IMR-90 (cell line): ENCODE results near the gene SIPA1L3. TPM values are rescaled to one million over a fixed set of nuclear protein-coding genes. Genes with fewer than 3 reads are reported as not detected.

ENCODE experiments used
- ATAC-seq: fragments of 200-7000 bp; cut with Tn5 transposase; 2 replicates; pipeline ENCODE4 v1.9.1; 2020; ENCODE audit warnings: low read depth, mild to moderate bottlenecking, moderate library complexity
- BruUV-seq: library from RNA; stranded (reverse); fragments of 400-500 nt; replicated peaks from 2 replicates; lab custom pipeline; 2021; lab: Mats Ljungman, UMichigan
- CTCF ChIA-PET: fragments of 300-600 bp; formaldehyde crosslinking; extraction: SDS; loops from one replicate; lab custom pipeline; 2021; ENCODE audit warnings: antibody characterized with exemption; lab: Yijun Ruan, JAX
- POLR2A ChIA-PET: fragments of 300-600 bp; sonication (Branson Sonifier 250); formaldehyde crosslinking; loops from one replicate; lab custom pipeline; 2022; ENCODE audit warnings: antibody characterized with exemption; ENCODE audit not compliant: unreplicated experiment; lab: Charles Lee
- DNase-seq: peaks from one replicate; pipeline ENCODE4 v3.0.0; 2013
- H2AFZ ChIP-seq: replicated peaks from 2 replicates; pipeline ENCODE3; 2013; ENCODE audit warnings: low read length, mild to moderate bottlenecking; ENCODE audit not compliant: poor library complexity
- H2AK5ac ChIP-seq: 2 replicates; pipeline ENCODE4 v1.6.1; 2013; ENCODE audit warnings: low read depth, low read length, inconsistent platforms
- H2AK9ac ChIP-seq: replicated peaks from 2 replicates; pipeline ENCODE3; 2013; ENCODE audit warnings: mild to moderate bottlenecking, low read depth, low read length, moderate library complexity; ENCODE audit not compliant: poor library complexity
- H2BK120ac ChIP-seq: 2 replicates; pipeline ENCODE4 v1.6.1; 2013; ENCODE audit warnings: low read depth, low read length, inconsistent platforms
- H2BK15ac ChIP-seq: 3 replicates; pipeline ENCODE4 v1.6.1; 2013; ENCODE audit warnings: low read depth, low read length, inconsistent platforms
- H2BK20ac ChIP-seq: 2 replicates; pipeline ENCODE4 v1.6.1; 2013; ENCODE audit warnings: low read depth, mild to moderate bottlenecking, inconsistent platforms, low read length, moderate library complexity
- H2BK5ac ChIP-seq: 2 replicates; pipeline ENCODE4 v1.6.1; 2013; ENCODE audit warnings: mild to moderate bottlenecking, low read depth, low read length, inconsistent platforms; ENCODE audit not compliant: poor library complexity, severe bottlenecking
- H3K14ac ChIP-seq: replicated peaks from 2 replicates; pipeline ENCODE4 v1.6.1; 2013; ENCODE audit warnings: low read depth, low read length, inconsistent platforms
- H3K18ac ChIP-seq: 2 replicates; pipeline ENCODE4 v1.6.1; 2013; ENCODE audit warnings: low read depth, low read length, control low read depth
- H3K23ac ChIP-seq: 2 replicates; pipeline ENCODE4 v1.6.1; 2013; ENCODE audit warnings: low read depth, low read length, inconsistent platforms
- H3K27ac ChIP-seq: 2 replicates; pipeline ENCODE4 v1.5.1; 2013; ENCODE audit warnings: mild to moderate bottlenecking, control low read depth, low read length; ENCODE audit not compliant: insufficient read depth
- H3K27me3 ChIP-seq: 2 replicates; pipeline ENCODE4 v1.6.1; 2013; ENCODE audit warnings: low read length; ENCODE audit not compliant: control insufficient read depth, insufficient read depth
- H3K36me3 ChIP-seq: 2 replicates; pipeline ENCODE4 v1.6.1; 2013; ENCODE audit warnings: low read length, mixed read lengths; ENCODE audit not compliant: control insufficient read depth, insufficient read depth
- H3K4ac ChIP-seq: 2 replicates; pipeline ENCODE4 v1.6.1; 2013; ENCODE audit warnings: low read depth, low read length, inconsistent platforms
- H3K4me1 ChIP-seq: 2 replicates; pipeline ENCODE4 v1.6.1; 2013; ENCODE audit warnings: low read length, mixed read lengths; ENCODE audit not compliant: control insufficient read depth, insufficient read depth
- H3K4me2 ChIP-seq: 2 replicates; pipeline ENCODE4 v1.6.1; 2013; ENCODE audit warnings: low read depth, mild to moderate bottlenecking, control low read depth, low read length, moderate library complexity
- H3K4me3 ChIP-seq: 2 replicates; pipeline ENCODE4 v1.5.1; 2013; ENCODE audit warnings: low read depth, mild to moderate bottlenecking, control low read depth, low read length, moderate library complexity; ENCODE audit not compliant: insufficient read depth
- H3K56ac ChIP-seq: 2 replicates; pipeline ENCODE4 v1.6.1; 2013; ENCODE audit warnings: low read length, inconsistent platforms; ENCODE audit not compliant: insufficient read depth; ENCODE audit errors: extremely low read depth
- H3K79me1 ChIP-seq, 2 experiments: 2 replicates each; pipeline ENCODE4 v1.6.1; 2013; ENCODE audit warnings: low read length in 2 of 2, inconsistent platforms in 1 of 2, low read depth in 1 of 2
- H3K9ac ChIP-seq: 2 replicates; pipeline ENCODE4 v1.6.1; 2013; ENCODE audit warnings: low read depth, low read length, control low read depth
- H3K9me1 ChIP-seq: 2 replicates; pipeline ENCODE4 v1.6.1; 2013; ENCODE audit warnings: low read length, inconsistent platforms; ENCODE audit not compliant: insufficient read depth
- H3K9me3 ChIP-seq: 2 replicates; pipeline ENCODE4 v1.6.1; 2013; ENCODE audit warnings: low read length; ENCODE audit not compliant: control insufficient read depth, insufficient read depth
- H4K20me1 ChIP-seq: 2 replicates; pipeline ENCODE4 v1.6.1; 2013; ENCODE audit warnings: low read length, inconsistent platforms; ENCODE audit not compliant: insufficient read depth
- H4K5ac ChIP-seq: 2 replicates; pipeline ENCODE4 v1.6.1; 2013; ENCODE audit warnings: mild to moderate bottlenecking, low read depth, low read length, control low read depth
- H4K8ac ChIP-seq, 2 experiments: 2 replicates each; pipeline ENCODE4 v1.6.1; 2013; ENCODE audit warnings: low read depth in 2 of 2, low read length in 2 of 2, control low read depth in 1 of 2, inconsistent platforms in 1 of 2
- H4K91ac ChIP-seq: 2 replicates; pipeline ENCODE4 v1.6.1; 2013; ENCODE audit warnings: low read depth, low read length, inconsistent platforms; ENCODE audit not compliant: insufficient read depth
- BHLHE40 ChIP-seq: fragments of 150-350 bp; IDR thresholded peaks from 2 replicates; pipeline ENCODE4 v1.6.1; 2016; ENCODE audit warnings: mild to moderate bottlenecking, low read depth, low read length
- CEBPB ChIP-seq: IDR thresholded peaks from 2 replicates; pipeline ENCODE4 v1.6.1; 2012; ENCODE audit warnings: low read depth, low read length, improper control_type of control experiment
- CHD1 ChIP-seq: IDR thresholded peaks from 2 replicates; pipeline ENCODE4 v1.6.1; 2012; ENCODE audit warnings: low read depth, low read length, improper control_type of control experiment
- FOS ChIP-seq: fragments of 150-350 bp; IDR thresholded peaks from 2 replicates; pipeline ENCODE4 v1.6.1; 2016; ENCODE audit warnings: low read depth, low read length
- MAFK ChIP-seq: IDR thresholded peaks from 2 replicates; pipeline ENCODE4 v1.6.1; 2012; ENCODE audit warnings: low read depth, low read length, improper control_type of control experiment
- MAZ ChIP-seq: IDR thresholded peaks from 2 replicates; pipeline ENCODE4 v1.6.1; 2012; ENCODE audit warnings: low read depth, mild to moderate bottlenecking, low read length, improper control_type of control experiment, moderate library complexity, borderline replicate concordance
- MXI1 ChIP-seq: IDR thresholded peaks from 2 replicates; pipeline ENCODE4 v1.6.1; 2012; ENCODE audit warnings: low read depth, mild to moderate bottlenecking, low read length, moderate library complexity, borderline replicate concordance
- NFE2L2 ChIP-seq: fragments of 150-350 bp; IDR thresholded peaks from 2 replicates; pipeline ENCODE4 v1.6.1; 2016; ENCODE audit warnings: low read depth, mild to moderate bottlenecking, low read length
- POLR2A ChIP-seq: IDR thresholded peaks from 2 replicates; pipeline ENCODE4 v1.6.1; 2012; ENCODE audit warnings: mild to moderate bottlenecking, low read depth, low read length
- RAD21 ChIP-seq: IDR thresholded peaks from 2 replicates; pipeline ENCODE4 v1.6.1; 2012; ENCODE audit warnings: low read length, improper control_type of control experiment
- RCOR1 ChIP-seq: IDR thresholded peaks from 2 replicates; pipeline ENCODE4 v1.6.1; 2012; ENCODE audit warnings: mild to moderate bottlenecking, low read length, improper control_type of control experiment; ENCODE audit not compliant: insufficient replicate concordance
- RFX5 ChIP-seq: IDR thresholded peaks from 2 replicates; pipeline ENCODE4 v1.8.0; 2012; ENCODE audit warnings: low read depth, mild to moderate bottlenecking, low read length, moderate library complexity
- SMC3 ChIP-seq: fragments of 150-350 bp; IDR thresholded peaks from 2 replicates; pipeline ENCODE4 v1.6.1; 2016; ENCODE audit warnings: low read depth, mild to moderate bottlenecking, antibody characterized with exemption, low read length, moderate library complexity
- WGBS, 2 experiments: methylation state at CpG; one replicate each; pipeline versions ENCODE4 v1.1.5 to v1.1.7; 2013; ENCODE audit warnings: missing lambda C conversion rate in 2 of 2; ENCODE audit not compliant: insufficient read length in 1 of 2; ENCODE audit errors: extremely low coverage in 2 of 2; 5-methylcytosine and 5-hydroxymethylcytosine counted together
- dilution Hi-C: fragments of 300-500 bp; cut with HindIII; formaldehyde crosslinking; loops from one replicate; pipeline ENCODE4 v1.14.3; 2018; ENCODE audit warnings: low sequenced_read_pairs; ENCODE audit not compliant: unreplicated experiment
- in situ Hi-C: fragments of 300-500 bp; cut with MboI; formaldehyde crosslinking; loops from 3 replicates; pipeline ENCODE4 v1.14.3; 2019; ENCODE audit warnings: low sequenced_read_pairs, inconsistent platforms, mixed read lengths
- intact Hi-C: fragments of 100-400 bp; cut with micrococcal nuclease; formaldehyde crosslinking; loops from 2 replicates; pipeline ENCODE4 v1.10.0; 2022
- polyA plus RNA-seq, 3 experiments: library from polyadenylated mRNA; depleted of rRNA; stranded (reverse); fragments of >200 nt; gene quantifications; 2 replicates each; pipeline ENCODE4 v1.2.3, GENCODE V29; 2012; ENCODE audit warnings: low replicate concordance in 1 of 3
- total RNA-seq: library from RNA; depleted of rRNA; stranded (reverse); fragments of >200 nt; gene quantifications from 2 replicates; pipeline ENCODE4 v1.2.3, GENCODE V29; 2012
- TF ChIP-seq, protein P1 (sequence below): conservative IDR thresholded peaks from 2 replicates; pipeline ENCODE4 v1.5.1; 2012; ENCODE audit warnings: mild to moderate bottlenecking, low read depth, low read length, improper control_type of control experiment
- TF ChIP-seq, protein P2 (sequence below): fragments of 150-350 bp; IDR thresholded peaks from 2 replicates; pipeline ENCODE4 v1.6.1; 2017; ENCODE audit warnings: mild to moderate bottlenecking, antibody characterized with exemption, low read length, low read depth
- TF ChIP-seq, protein P3 (sequence below): fragments of 150-350 bp; IDR thresholded peaks from 2 replicates; pipeline ENCODE4 v1.6.1; 2016; ENCODE audit warnings: low read depth, mild to moderate bottlenecking, low read length, moderate library complexity, borderline replicate concordance

Gene SIPA1L3
- total and polyA plus RNA-seq, 2 of the 4 experiments (the other 2 are of a cell fraction), result 4.1 to 9.4 TPM

DNA sequence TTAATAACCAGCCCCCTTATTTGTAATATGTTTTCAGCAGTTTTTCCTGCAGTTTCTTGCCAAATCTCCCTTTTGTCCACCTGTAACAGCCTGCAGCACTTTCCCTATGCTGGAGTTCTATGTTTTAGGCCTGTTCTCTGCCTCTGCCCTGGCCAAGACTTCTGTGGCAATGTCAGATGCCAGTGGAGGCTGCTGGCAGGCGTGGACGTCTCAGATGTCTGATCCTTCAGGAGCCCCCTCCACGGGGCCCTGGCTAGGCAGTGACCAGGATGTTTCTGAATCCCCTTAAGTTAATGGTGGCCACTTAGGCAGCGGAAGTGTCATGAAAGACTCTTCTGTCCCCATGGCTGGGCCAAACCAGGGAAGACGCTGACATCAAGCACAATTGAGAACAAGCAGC lies 40.8 kb downstream of the SIPA1L3 start:
- Histone ChIP-seq H2BK15ac (no peak overlapping the region), H3K56ac (no peak overlapping the region), H3K4ac (no peak overlapping the region), H2BK5ac (no peak overlapping the region), H2AK9ac (no peak overlapping the region), H3K9me1 (peaks cover 5% of the 10 kb centered on the region), H3K23ac (no peak overlapping the region), H3K18ac (no peak overlapping the region), H2BK120ac (no peak overlapping the region), H2AFZ (no peak overlapping the region), H2BK20ac (no peak overlapping the region), H4K20me1 (peaks cover 9% of the 10 kb centered on the region), H3K4me2 (no peak overlapping the region), H3K4me1 (no peaks in the 10 kb centered on the region), H3K27ac (no peak overlapping the region), H3K4me3 (no peak overlapping the region), H3K36me3 (peaks cover 2% of the 10 kb centered on the region; the same call in 1 of the 2 replicates), H4K91ac (no peak overlapping the region), H3K9me3 (no peaks in the 10 kb centered on the region), H2AK5ac (no peak overlapping the region), H4K5ac (no peak overlapping the region), H3K14ac (no peak overlapping the region), H3K9ac (no peak overlapping the region), H4K8ac (no peak overlapping the region), H3K27me3 (no peaks in the 10 kb centered on the region), H3K79me1 (peaks cover 48 to 83% of the 10 kb centered on the region in 2 experiments)
- dilution Hi-C loops (no loop called here), in situ Hi-C loops (no loop called here), intact Hi-C loops (no loop called here)
- no peak for TF ChIP-seq MXI1
- no peak for TF ChIP-seq FOS
- TF ChIP-seq SMC3, result no peak
- no peak for TF ChIP-seq RCOR1
- TF ChIP-seq POLR2A, result no peak
- TF ChIP-seq, protein P1, sequence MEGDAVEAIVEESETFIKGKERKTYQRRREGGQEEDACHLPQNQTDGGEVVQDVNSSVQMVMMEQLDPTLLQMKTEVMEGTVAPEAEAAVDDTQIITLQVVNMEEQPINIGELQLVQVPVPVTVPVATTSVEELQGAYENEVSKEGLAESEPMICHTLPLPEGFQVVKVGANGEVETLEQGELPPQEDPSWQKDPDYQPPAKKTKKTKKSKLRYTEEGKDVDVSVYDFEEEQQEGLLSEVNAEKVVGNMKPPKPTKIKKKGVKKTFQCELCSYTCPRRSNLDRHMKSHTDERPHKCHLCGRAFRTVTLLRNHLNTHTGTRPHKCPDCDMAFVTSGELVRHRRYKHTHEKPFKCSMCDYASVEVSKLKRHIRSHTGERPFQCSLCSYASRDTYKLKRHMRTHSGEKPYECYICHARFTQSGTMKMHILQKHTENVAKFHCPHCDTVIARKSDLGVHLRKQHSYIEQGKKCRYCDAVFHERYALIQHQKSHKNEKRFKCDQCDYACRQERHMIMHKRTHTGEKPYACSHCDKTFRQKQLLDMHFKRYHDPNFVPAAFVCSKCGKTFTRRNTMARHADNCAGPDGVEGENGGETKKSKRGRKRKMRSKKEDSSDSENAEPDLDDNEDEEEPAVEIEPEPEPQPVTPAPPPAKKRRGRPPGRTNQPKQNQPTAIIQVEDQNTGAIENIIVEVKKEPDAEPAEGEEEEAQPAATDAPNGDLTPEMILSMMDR, result no peak
- no peak for TF ChIP-seq RFX5
- TF ChIP-seq NFE2L2, result no peak
- no peak for TF ChIP-seq BHLHE40
- no peak for TF ChIP-seq RAD21
- TF ChIP-seq MAFK, result no peak
- TF ChIP-seq CHD1, result no peak
- TF ChIP-seq MAZ, result no peak
- TF ChIP-seq, protein P2, sequence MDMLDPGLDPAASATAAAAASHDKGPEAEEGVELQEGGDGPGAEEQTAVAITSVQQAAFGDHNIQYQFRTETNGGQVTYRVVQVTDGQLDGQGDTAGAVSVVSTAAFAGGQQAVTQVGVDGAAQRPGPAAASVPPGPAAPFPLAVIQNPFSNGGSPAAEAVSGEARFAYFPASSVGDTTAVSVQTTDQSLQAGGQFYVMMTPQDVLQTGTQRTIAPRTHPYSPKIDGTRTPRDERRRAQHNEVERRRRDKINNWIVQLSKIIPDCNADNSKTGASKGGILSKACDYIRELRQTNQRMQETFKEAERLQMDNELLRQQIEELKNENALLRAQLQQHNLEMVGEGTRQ, result no peak
- TF ChIP-seq, protein P3, sequence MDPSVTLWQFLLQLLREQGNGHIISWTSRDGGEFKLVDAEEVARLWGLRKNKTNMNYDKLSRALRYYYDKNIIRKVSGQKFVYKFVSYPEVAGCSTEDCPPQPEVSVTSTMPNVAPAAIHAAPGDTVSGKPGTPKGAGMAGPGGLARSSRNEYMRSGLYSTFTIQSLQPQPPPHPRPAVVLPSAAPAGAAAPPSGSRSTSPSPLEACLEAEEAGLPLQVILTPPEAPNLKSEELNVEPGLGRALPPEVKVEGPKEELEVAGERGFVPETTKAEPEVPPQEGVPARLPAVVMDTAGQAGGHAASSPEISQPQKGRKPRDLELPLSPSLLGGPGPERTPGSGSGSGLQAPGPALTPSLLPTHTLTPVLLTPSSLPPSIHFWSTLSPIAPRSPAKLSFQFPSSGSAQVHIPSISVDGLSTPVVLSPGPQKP, result no peak
- no peak for TF ChIP-seq CEBPB
- CTCF ChIA-PET, result no interaction called here
- DNase-seq (no peak), ATAC-seq (no peak)
- WGBS, 2 experiments, result 71% methylated on average over 4 of the region's 5 CpGs; no CpG with 5 or more reads in 1 of the 2 experiments
- BruUV-seq, result no TSS peak
- POLR2A ChIA-PET, result no interaction called here
